Measurements from ENCODE around the gene PRDM11.
A peak's percentile ranks its signal among the peaks of the same experiment; 100 is the strongest.
"Not testable (repeated sequence)": the region's sequence is repeated elsewhere in the genome, so short reads cannot be mapped to it uniquely, and the experiment has no call there.

PRDM11 gene

DNA sequence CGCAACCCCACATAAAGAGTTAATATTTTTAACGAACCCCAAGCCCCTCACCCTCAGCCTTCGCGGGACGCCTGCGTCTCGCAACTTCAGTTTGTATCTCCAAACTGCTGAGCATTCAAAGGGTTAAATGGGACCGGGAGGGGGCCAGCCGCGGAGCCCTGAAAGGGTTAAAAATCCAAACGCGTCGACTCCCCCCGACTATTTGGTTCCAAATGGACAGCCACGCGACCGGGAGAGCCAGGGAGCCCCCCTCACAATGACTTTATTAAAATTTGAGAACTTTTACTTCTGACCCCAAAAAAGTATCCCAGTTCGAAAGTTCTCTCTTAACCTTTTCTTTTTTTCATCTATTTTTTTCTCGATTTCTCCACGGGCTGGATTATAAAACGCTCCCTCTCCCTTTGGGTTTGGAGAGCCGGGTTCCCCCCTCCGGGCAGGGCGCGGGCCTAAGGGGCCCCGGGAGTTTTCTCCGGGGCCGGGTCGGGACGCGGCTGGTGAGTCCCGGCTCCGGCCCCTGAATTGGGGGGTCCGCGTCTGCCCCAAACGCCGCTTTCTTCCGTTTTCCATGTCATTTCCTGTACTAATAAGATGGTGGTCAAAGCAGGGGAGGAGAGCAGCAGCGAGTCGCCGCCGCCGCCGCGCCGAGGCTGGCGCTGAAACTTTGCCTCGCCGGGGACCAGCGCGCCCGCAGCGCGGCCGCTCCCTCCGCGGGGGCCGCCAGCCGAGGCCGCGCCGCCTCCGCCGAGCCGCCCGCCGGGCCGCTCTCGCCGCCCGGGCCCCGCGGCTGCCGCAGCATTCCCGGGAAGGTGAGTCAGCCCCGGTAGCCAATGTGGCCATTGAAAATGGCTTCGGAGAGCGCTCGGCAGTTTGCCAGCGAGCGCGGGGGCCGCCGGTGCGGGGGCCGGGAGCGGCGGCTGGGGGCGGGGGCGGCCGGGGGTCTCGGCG lies at the start of gene PRDM11:
PRDM11 (plus strand) TSS at position 568 of the 945 bp plus-strand sequence. CDS start 35,128 bp downstream, outside the sequence.
- no peak for DNase-seq (ENCODE audit: low read depth)

GRCh38 chr11:45097721-45098493 lies 48.5 kb upstream of the PRDM11 start:
- no peak for DNase-seq (ENCODE audit: low read depth)

DNA sequence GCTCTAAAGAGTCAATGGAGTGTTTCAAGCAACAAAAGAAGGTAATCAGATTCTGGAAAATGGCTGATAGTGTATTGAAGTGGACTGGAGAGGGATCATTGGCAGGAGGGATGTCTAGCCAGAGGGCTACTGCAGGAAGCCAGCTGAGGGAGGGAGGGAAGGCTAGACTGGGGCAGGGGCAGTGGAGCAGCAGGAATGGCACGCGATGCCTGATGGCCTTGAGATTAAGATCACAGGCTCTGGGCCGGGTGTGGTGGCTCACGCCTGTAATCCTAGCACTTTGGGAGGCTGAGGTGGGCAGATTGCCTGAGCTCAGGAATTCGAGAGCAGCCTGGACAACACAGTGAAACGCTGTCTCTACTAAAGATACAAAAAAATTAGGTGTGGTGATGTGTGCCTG lies 47.5 kb upstream of the PRDM11 start:
- no peak for DNase-seq (ENCODE audit: low read depth)

DNA sequence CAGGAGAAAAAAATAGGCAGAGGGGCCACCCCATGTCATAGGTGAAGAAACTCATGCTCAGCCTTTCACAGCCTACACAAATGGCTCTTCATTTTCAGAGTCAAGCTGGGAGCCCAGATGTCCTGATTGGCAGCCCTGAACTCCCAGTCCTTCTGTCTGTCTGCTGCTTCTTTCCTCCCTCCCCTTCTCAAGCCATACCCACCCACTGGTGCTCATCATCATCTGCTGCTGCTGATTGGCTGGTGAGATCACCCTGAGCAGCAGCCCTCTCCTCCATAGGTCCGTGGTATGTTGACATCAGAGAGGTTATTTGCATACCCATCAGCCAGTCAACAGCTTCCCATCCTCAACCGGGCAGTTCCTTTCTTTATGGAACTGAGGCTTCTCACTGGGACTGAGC lies 46.1 kb upstream of the PRDM11 start:
- DNase-seq (ENCODE audit: low read depth) = no peak

- DNase-seq (ENCODE audit: low read depth) = no peak
These were observed 44.1 kb upstream of the PRDM11 start for GRCh38 chr11:45102361-45102809.

DNA sequence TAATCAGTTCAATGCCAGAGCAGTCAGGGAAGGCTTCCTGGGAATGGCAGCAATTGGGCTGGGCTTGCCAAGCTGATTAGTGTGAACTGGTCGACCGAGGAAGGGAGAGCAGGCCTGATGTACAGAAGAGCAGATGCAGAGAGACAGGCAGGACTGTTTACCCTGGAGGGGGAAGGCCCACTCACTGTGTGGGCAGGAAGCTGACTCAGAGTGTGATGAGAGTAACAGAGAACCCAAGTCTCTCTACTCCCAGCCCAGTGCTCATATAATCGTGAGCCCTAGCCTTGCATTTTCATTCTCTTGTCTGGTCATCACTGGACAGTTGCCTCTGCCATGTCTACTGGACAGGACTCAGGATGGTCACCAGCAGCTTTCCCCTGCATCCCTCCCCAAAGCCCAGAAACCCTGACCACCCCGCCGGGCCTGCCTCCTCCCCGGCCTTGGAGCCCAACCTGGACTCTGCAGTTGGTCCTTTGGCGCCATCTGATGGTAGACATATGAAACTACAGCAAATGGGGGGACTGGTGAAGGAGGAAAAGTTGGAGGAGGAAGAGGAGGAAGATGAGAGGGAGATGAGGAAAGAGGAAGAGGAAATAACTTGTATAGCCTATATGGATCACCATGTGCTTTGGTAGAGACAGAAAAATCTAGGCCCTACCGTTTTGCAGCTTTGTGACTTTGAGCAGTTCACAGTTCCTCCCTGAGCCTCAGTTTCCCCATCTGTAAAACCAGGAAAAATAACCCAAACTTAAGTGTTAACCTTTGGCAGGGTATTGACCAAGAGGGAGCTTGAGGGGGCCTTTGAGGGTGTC lies 43.4 kb upstream of the PRDM11 start:
- DNase-seq (ENCODE audit: low read depth) = peak; percentile 36

- DNase-seq (ENCODE audit: low read depth) = no peak
These were observed 42.2 kb upstream of the PRDM11 start for GRCh38 chr11:45104006-45104789.

GRCh38 chr11:45104790-45105084 lies 41.7 kb upstream of the PRDM11 start:
- DNase-seq (ENCODE audit: low read depth) = no peak

GRCh38 chr11:45105233-45105983 lies 41.0 kb upstream of the PRDM11 start:
- no peak for DNase-seq (ENCODE audit: low read depth)

- no peak for DNase-seq (ENCODE audit: low read depth)
These were observed 40.5 kb upstream of the PRDM11 start for GRCh38 chr11:45105984-45106375.

- DNase-seq (ENCODE audit: low read depth) = no peak
These were observed 40.0 kb upstream of the PRDM11 start for GRCh38 chr11:45106440-45106839.

- no peak for DNase-seq (ENCODE audit: low read depth)
These were observed 39.4 kb upstream of the PRDM11 start for GRCh38 chr11:45107029-45107428.

GRCh38 chr11:45108070-45109064 lies 38.1 kb upstream of the PRDM11 start:
- DNase-seq (ENCODE audit: low read depth) = no peak

DNA sequence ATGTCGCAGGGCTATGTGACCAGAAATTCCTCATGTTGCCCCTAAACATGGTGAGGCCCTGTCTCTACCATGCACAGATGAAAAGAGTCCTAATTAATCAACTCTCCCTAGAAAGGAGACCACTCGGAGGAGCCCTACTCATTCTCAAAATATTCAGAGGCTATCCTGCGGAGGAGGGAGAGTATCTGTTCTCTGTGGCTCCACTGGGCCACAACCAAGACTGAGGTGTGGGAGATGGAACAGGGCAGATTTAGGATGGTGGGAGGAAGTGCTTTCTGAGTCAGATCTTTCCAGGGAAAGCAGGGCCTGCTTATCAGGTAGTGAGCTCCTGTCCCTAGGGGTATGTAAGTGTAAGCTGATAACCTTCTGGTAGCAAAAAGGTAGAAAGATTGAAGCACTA lies 37.0 kb upstream of the PRDM11 start:
- no peak for DNase-seq (ENCODE audit: low read depth)

GRCh38 chr11:45110562-45110961 lies 35.9 kb upstream of the PRDM11 start:
- no peak for DNase-seq (ENCODE audit: low read depth)

- DNase-seq (ENCODE audit: low read depth) = no peak
These were observed 32.6 kb upstream of the PRDM11 start for GRCh38 chr11:45113807-45114206.

DNA sequence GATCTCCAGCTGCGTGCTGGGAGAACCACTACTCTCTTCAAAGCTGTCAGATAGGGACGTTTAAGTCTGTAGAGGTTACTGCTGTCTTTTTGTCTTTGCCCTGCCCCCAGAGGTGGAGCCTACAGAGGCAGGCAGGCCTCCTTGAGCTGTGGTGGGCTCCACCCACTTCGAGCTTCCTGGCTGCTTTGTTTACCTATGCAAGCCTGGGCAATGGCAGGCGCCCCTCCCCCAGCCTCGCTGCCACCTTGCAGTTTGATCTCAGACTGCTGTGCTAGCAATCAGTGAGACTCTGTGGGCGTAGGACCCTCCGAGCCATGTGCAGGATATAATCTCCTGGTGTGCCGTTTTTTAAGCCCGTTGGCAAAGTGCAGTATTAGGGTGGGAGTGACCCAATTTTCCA lies 18.6 kb upstream of the PRDM11 start:
- not testable (repeated sequence) for DNase-seq (ENCODE audit: low read depth)

DNA sequence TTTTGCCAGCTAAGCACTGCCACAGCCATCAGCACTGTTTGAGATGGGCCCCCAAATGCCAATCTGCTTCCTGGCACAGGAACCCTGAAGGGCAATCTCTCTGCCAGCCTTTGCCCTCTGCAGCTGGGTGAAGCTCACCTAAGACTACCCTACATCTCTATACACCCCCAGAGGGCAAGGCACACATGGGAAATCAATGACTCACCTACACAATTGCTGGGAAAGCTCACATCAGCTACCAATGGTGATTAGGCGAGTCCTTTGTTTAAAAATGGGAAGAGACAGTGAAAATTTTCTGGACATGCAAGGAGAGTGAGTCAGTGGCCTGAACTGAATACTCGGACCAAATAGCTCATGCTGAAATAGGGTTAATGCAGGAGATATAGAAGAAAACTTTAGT lies 12.6 kb upstream of the PRDM11 start:
- DNase-seq (ENCODE audit: low read depth) = no peak

DNA sequence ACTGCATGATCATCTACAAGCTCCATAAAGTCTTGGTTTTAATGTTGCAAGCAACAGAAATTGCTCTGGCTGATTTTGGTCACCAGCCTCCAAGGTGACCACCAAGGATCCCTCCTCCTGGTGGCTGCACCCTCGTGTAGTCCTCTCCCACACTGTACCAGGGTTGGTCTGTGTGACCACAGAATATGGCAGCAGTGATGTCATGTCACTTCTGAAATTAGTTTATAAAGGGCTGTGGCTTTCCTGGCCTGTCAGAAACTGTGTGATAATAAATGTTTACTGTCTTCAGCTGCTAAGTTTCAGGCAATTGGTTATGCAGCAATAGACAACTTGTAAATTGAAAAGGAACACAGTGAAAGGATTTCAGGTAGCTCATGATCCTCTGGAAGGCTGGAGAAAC lies 5.3 kb upstream of the PRDM11 start:
- no peak for DNase-seq (ENCODE audit: low read depth)

GRCh38 chr11:45141631-45142030 lies 4.8 kb upstream of the PRDM11 start:
- DNase-seq (ENCODE audit: low read depth) = no peak
